A549 (cell line): ENCODE results near the gene CDC42SE2. TPM values are rescaled to one million over a fixed set of nuclear protein-coding genes. Genes with fewer than 3 reads are reported as not detected.

Source experiments
- ATAC-seq, 2 experiments: fragments of 200-7000 bp in 1 of 2; fragments of >200 bp in 1 of 2; cut with Nextera tagmentation in 1 of 2; cut with Tn5 transposase in 1 of 2; 3 replicates each; pipeline versions ENCODE4 v1.8.0 to v1.9.1; 2018 to 2020; ENCODE audit warnings: mild to moderate bottlenecking in 1 of 2, moderate library complexity in 1 of 2
- CTCF ChIA-PET: fragments of 300-600 bp; sonication (Branson Sonifier 250); formaldehyde crosslinking; extraction: SDS; loops from one replicate; lab custom pipeline; 2021; ENCODE audit warnings: antibody characterized with exemption, inconsistent platforms; lab: Yijun Ruan, JAX
- POLR2A ChIA-PET: fragments of 350-600 bp; formaldehyde crosslinking; extraction: SDS; loops from one replicate; lab custom pipeline; 2021; ENCODE audit warnings: antibody characterized with exemption, inconsistent platforms; lab: Yijun Ruan, JAX
- DNase-seq, 2 experiments: peaks; one replicate each; pipeline versions ENCODE4 v3.0.0 to v3.0.0-alpha.2; 2011 to 2016; ENCODE audit warnings: low read depth in 1 of 2, low spot score in 1 of 2
- FAIRE-seq: peaks from 2 replicates; lab custom pipeline; 2011; peaks lifted over from hg19 to GRCh38; lab: Jason Lieb, UNC
- H3K27ac ChIP-seq, 2 experiments: fragments of >200 bp; sonication (Bioruptor Twin); formaldehyde crosslinking; 3 replicates each; pipeline ENCODE4 v1.5.1; 2016 to 2017
- H3K4me1 ChIP-seq: fragments of >200 bp; sonication (Bioruptor Twin); formaldehyde crosslinking; 3 replicates; pipeline ENCODE4 v1.6.1; 2016
- H3K4me2 ChIP-seq: fragments of >200 bp; sonication (Bioruptor Twin); formaldehyde crosslinking; 3 replicates; pipeline ENCODE4 v1.6.1; 2016
- H3K4me3 ChIP-seq: fragments of >200 bp; sonication (Bioruptor Twin); formaldehyde crosslinking; 3 replicates; pipeline ENCODE4 v1.5.1; 2016
- H3K9me3 ChIP-seq: fragments of >200 bp; sonication (Bioruptor Twin); formaldehyde crosslinking; 3 replicates; pipeline ENCODE4 v1.6.1; 2016
- CHD2 ChIP-seq: fragments of 150-350 bp; IDR thresholded peaks from 2 replicates; pipeline ENCODE4 v1.6.1; 2014; ENCODE audit warnings: low read length; ENCODE audit not compliant: partially characterized antibody
- FOXS1 ChIP-seq: fragments of 250-450 bp; sonication (Bioruptor Pico); IDR thresholded peaks from 2 replicates; pipeline ENCODE4 v1.5.0; 2020; ENCODE audit warnings: mild to moderate bottlenecking, moderate library complexity
- GATA3 ChIP-seq: IDR thresholded peaks from 2 replicates; pipeline ENCODE4 v1.6.1; 2012; ENCODE audit warnings: borderline replicate concordance
- JUN ChIP-seq, 2 experiments: fragments of >200 bp; sonication (Bioruptor Twin); formaldehyde crosslinking; IDR thresholded peaks; 2 replicates in 1 of 2; 3 replicates in 1 of 2; pipeline ENCODE4 v1.6.1; 2016 to 2017
- KDM1A ChIP-seq: fragments of 200-600 bp; sonication (generic); IDR thresholded peaks from 2 replicates; pipeline ENCODE4 v1.6.1; 2016; ENCODE audit warnings: low read depth, mild to moderate bottlenecking
- POLR2A ChIP-seq: IDR thresholded peaks from 2 replicates; pipeline ENCODE4 v1.6.1; 2012; ENCODE audit warnings: mild to moderate bottlenecking, low read length
- POLR2AphosphoS2 ChIP-seq: conservative IDR thresholded peaks from 2 replicates; pipeline ENCODE4 v1.6.1; 2012; ENCODE audit warnings: low read length, improper control_type of control experiment, inconsistent platforms
- RCOR1 ChIP-seq: fragments of 150-350 bp; IDR thresholded peaks from 2 replicates; pipeline ENCODE4 v1.6.1; 2014; ENCODE audit warnings: antibody characterized with exemption, low read length, low read depth
- RFX5 ChIP-seq: fragments of 450-650 bp; IDR thresholded peaks from 2 replicates; pipeline ENCODE4 v1.7.1; 2014; ENCODE audit warnings: antibody characterized with exemption, mild to moderate bottlenecking, moderate library complexity
- RNF2 ChIP-seq: fragments of 200-600 bp; sonication (generic); IDR thresholded peaks from 2 replicates; pipeline ENCODE4 v1.6.1; 2016; ENCODE audit warnings: low read depth, mild to moderate bottlenecking, antibody characterized with exemption, moderate library complexity, borderline replicate concordance
- SMC3 ChIP-seq: fragments of >200 bp; sonication (Bioruptor Twin); formaldehyde crosslinking; IDR thresholded peaks from 3 replicates; pipeline ENCODE4 v1.6.1; 2018; ENCODE audit warnings: inconsistent platforms
- TFCP2L1 ChIP-seq: fragments of 250-450 bp; sonication (Bioruptor Pico); IDR thresholded peaks from 2 replicates; pipeline ENCODE4 v1.5.0; 2021; ENCODE audit warnings: mild to moderate bottlenecking
- TP53 ChIP-seq: fragments of 250-450 bp; sonication (Bioruptor Pico); IDR thresholded peaks from 2 replicates; pipeline ENCODE4 v1.5.0; 2021; ENCODE audit warnings: mild to moderate bottlenecking, moderate library complexity
- ZC3H11A ChIP-seq: fragments of 450-650 bp; IDR thresholded peaks from 2 replicates; pipeline ENCODE4 v1.6.1; 2014; ENCODE audit warnings: antibody characterized with exemption, mild to moderate bottlenecking
- ZSCAN20 ChIP-seq: fragments of 250-450 bp; sonication (Bioruptor Pico); IDR thresholded peaks from 2 replicates; pipeline ENCODE4 v1.8.0; 2022; ENCODE audit warnings: mild to moderate bottlenecking, moderate library complexity
- WGBS: methylation state at CpG from one replicate; pipeline ENCODE4 v1.1.6; 2017; ENCODE audit errors: missing lambda C conversion rate; 5-methylcytosine and 5-hydroxymethylcytosine counted together
- polyA plus RNA-seq, 4 experiments: library from polyadenylated mRNA; depleted of rRNA in 3 of 4; stranded (reverse); fragments of >200 nt; fragmentation: RNase III in 1 of 4; extraction: RNeasy Plus Mini Kit Qiagen cat#74134 plus additional on column Dnase treatment in 1 of 4; gene quantifications; 2 replicates in 3 of 4; 3 replicates in 1 of 4; pipeline ENCODE4 v1.2.3, GENCODE V29; 2011 to 2017
- TF ChIP-seq, protein P1 (sequence below): fragments of 150-350 bp; IDR thresholded peaks from 2 replicates; pipeline ENCODE4 v1.6.1; 2014; ENCODE audit warnings: low read depth, mild to moderate bottlenecking, low read length
- TF ChIP-seq, protein P2 (sequence below): fragments of >200 bp; sonication (Bioruptor Twin); formaldehyde crosslinking; IDR thresholded peaks from 3 replicates; pipeline ENCODE4 v1.6.1; 2016
- TF ChIP-seq, protein P3 (sequence below): fragments of 250-450 bp; sonication (Bioruptor Pico); IDR thresholded peaks from 2 replicates; pipeline ENCODE4 v1.5.0; 2021; ENCODE audit warnings: mild to moderate bottlenecking, moderate library complexity, borderline replicate concordance
- TF ChIP-seq, protein P4 (sequence below): IDR thresholded peaks from 2 replicates; pipeline ENCODE4 v1.6.1; 2012
- TF ChIP-seq, protein P5 (sequence below): fragments of 250-450 bp; sonication (Bioruptor Pico); IDR thresholded peaks from 2 replicates; pipeline ENCODE4 v1.5.0; 2020; ENCODE audit warnings: low read depth, mild to moderate bottlenecking, moderate library complexity
- TF ChIP-seq, protein P6 (sequence below): IDR thresholded peaks from 2 replicates; pipeline ENCODE4 v1.6.1; 2012

The CDC42SE2 gene
- polyA plus RNA-seq, 2 of the 4 experiments (the other 2 are of a cell fraction): 25.8 to 66.4 TPM

DNA sequence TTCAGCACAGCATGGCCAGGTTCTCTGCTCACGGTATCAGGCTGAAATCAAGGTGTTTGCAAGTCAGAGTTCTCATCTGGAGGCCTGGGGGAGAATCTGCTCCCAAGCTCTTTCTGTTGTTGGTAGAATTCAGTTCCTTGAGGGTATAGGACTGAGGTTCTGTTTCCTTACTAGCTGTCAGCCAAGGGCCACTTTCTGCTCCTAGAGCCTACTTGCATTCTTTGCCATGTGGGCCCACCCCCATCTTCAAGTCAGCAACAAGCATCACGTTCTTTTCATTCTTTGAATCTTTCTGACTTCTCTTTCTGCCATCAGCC lies 7.4 kb upstream of the CDC42SE2 start:
- no peaks in the 10 kb centered on the region for H3K9me3 ChIP-seq
- ChIA-PET CTCF (interaction anchor here (1.6 kb wide), 1 partner anchor 10 kb away, joined by 3 read pairs; no protein-coding TSS in a partner anchor), POLR2A (no interaction called here)
- H3K27ac ChIP-seq: no peak overlapping the region
- FAIRE-seq (no peak), DNase-seq (no peak), ATAC-seq (no peak)
- H3K4me2 ChIP-seq: no peak overlapping the region
- H3K4me1 ChIP-seq: no peaks in the 10 kb centered on the region
- 83% methylated on average over 2 of the region's 2 CpGs for WGBS
- H3K4me3 ChIP-seq: no peak overlapping the region
- TF ChIP-seq CHD2 (no peak), FOXS1 (CRISPR knock-in tag) (no peak), RCOR1 (no peak), JUN (IDR thresholded peaks at IDR 0.05) (no peak), RFX5 (no peak), POLR2AphosphoS2 (no peak), KDM1A (no peak), TFCP2L1 (CRISPR knock-in tag) (no peak)
- TF ChIP-seq, protein P1, sequence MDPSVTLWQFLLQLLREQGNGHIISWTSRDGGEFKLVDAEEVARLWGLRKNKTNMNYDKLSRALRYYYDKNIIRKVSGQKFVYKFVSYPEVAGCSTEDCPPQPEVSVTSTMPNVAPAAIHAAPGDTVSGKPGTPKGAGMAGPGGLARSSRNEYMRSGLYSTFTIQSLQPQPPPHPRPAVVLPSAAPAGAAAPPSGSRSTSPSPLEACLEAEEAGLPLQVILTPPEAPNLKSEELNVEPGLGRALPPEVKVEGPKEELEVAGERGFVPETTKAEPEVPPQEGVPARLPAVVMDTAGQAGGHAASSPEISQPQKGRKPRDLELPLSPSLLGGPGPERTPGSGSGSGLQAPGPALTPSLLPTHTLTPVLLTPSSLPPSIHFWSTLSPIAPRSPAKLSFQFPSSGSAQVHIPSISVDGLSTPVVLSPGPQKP: no peak
- TF ChIP-seq, protein P2, sequence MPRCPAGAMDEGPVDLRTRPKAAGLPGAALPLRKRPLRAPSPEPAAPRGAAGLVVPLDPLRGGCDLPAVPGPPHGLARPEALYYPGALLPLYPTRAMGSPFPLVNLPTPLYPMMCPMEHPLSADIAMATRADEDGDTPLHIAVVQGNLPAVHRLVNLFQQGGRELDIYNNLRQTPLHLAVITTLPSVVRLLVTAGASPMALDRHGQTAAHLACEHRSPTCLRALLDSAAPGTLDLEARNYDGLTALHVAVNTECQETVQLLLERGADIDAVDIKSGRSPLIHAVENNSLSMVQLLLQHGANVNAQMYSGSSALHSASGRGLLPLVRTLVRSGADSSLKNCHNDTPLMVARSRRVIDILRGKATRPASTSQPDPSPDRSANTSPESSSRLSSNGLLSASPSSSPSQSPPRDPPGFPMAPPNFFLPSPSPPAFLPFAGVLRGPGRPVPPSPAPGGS: no peak
- TF ChIP-seq, protein P3, sequence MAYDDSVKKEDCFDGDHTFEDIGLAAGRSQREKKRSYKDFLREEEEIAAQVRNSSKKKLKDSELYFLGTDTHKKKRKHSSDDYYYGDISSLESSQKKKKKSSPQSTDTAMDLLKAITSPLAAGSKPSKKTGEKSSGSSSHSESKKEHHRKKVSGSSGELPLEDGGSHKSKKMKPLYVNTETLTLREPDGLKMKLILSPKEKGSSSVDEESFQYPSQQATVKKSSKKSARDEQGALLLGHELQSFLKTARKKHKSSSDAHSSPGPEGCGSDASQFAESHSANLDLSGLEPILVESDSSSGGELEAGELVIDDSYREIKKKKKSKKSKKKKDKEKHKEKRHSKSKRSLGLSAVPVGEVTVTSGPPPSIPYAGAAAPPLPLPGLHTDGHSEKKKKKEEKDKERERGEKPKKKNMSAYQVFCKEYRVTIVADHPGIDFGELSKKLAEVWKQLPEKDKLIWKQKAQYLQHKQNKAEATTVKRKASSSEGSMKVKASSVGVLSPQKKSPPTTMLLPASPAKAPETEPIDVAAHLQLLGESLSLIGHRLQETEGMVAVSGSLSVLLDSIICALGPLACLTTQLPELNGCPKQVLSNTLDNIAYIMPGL (CRISPR knock-in tag): no peak
- TF ChIP-seq, protein P4, sequence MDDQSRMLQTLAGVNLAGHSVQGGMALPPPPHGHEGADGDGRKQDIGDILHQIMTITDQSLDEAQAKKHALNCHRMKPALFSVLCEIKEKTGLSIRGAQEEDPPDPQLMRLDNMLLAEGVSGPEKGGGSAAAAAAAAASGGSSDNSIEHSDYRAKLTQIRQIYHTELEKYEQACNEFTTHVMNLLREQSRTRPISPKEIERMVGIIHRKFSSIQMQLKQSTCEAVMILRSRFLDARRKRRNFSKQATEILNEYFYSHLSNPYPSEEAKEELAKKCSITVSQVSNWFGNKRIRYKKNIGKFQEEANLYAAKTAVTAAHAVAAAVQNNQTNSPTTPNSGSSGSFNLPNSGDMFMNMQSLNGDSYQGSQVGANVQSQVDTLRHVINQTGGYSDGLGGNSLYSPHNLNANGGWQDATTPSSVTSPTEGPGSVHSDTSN: no peak

DNA sequence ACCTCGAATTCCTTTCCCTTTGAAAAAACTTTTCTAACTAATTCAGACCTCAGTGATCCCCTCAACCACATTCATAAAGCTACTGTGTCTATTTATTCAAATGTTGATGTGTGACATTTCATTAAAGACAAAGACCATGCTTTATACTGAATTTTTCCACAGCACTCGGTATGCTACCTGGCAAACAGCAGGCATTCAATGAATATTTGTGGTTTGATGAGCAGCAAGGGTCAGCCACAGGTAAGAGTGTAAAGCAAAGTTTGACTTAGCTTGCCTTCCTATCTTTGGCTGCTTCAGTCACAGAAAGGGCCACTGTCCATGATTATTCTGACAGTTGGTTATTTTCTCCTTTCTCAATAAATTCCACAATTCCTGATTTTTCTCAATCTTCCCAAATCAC lies 5.1 kb upstream of the CDC42SE2 start:
- Histone ChIP-seq H3K9me3 (no peaks in the 10 kb centered on the region), H3K4me1 (peaks cover 8% of the 10 kb centered on the region; the same call in 1 of the 3 replicates), H3K4me2 (no peak overlapping the region), H3K27ac (no peak overlapping the region), H3K4me3 (no peak overlapping the region)
- WGBS: 40% methylated on average over 2 of the region's 2 CpGs
- DNase-seq: no peak
- FAIRE-seq: no peak
- POLR2A ChIA-PET: no interaction called here
- no peak for ATAC-seq
- TF ChIP-seq, protein P5, sequence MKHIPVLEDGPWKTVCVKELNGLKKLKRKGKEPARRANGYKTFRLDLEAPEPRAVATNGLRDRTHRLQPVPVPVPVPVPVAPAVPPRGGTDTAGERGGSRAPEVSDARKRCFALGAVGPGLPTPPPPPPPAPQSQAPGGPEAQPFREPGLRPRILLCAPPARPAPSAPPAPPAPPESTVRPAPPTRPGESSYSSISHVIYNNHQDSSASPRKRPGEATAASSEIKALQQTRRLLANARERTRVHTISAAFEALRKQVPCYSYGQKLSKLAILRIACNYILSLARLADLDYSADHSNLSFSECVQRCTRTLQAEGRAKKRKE (CRISPR knock-in tag): no peak
- no peak for TF ChIP-seq SMC3
- CTCF ChIA-PET: interaction anchor here (0.9 to 1.6 kb wide), 3 partner anchors 12 to 26 kb away, joined by 3 read pairs; no protein-coding TSS in a partner anchor

DNA sequence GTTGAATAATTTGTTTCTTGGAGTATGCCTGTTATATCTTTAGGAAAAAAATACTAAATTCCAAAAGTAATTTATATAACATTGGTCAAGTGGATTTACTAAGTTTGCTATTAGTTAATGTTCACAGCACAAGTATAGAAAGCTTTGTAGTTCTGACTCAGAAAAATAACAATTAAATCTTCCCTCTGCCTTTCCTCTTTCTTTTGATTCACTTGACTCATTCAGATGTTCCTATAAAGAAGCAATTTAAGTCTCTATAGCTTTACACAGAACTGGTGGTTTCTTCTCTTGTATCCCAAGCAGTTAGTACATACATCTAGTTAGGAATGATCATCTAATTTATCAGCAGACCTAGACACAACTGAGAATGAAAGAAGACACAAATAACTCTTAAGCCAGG lies 4.5 kb upstream of the CDC42SE2 start:
- ATAC-seq: no peak
- Histone ChIP-seq H3K9me3 (no peaks in the 10 kb centered on the region), H3K4me3 (no peak overlapping the region), H3K4me2 (no peak overlapping the region), H3K4me1 (peaks cover 8% of the 10 kb centered on the region; the same call in 1 of the 3 replicates), H3K27ac (no peak overlapping the region)
- DNase-seq: no peak
- no peak for FAIRE-seq
- no peak for TF ChIP-seq ZC3H11A
- TF ChIP-seq ZSCAN20: no peak
- TF ChIP-seq RNF2: no peak
- TF ChIP-seq TP53: no peak
- TF ChIP-seq GATA3: no peak
- TF ChIP-seq POLR2A: no peak
- TF ChIP-seq, protein P6, sequence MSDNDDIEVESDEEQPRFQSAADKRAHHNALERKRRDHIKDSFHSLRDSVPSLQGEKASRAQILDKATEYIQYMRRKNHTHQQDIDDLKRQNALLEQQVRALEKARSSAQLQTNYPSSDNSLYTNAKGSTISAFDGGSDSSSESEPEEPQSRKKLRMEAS: no peak
- no peak for TF ChIP-seq KDM1A
- ChIA-PET POLR2A (no interaction called here), CTCF (interaction anchor here (0.9 to 1.2 kb wide), 2 partner anchors 12 to 16 kb away, joined by 3 read pairs; no protein-coding TSS in a partner anchor)
